HG02759 (cell line): ENCODE data around the gene DNAJC21.

Experiments
- ATAC-seq: cut with Tn5 transposase; IDR thresholded peaks from one replicate; pipeline ENCODE4 v1.9.1; 2021; ENCODE audit warnings: mild to moderate bottlenecking, moderate library complexity; ENCODE audit not compliant: unreplicated experiment

Gene DNAJC21

DNA sequence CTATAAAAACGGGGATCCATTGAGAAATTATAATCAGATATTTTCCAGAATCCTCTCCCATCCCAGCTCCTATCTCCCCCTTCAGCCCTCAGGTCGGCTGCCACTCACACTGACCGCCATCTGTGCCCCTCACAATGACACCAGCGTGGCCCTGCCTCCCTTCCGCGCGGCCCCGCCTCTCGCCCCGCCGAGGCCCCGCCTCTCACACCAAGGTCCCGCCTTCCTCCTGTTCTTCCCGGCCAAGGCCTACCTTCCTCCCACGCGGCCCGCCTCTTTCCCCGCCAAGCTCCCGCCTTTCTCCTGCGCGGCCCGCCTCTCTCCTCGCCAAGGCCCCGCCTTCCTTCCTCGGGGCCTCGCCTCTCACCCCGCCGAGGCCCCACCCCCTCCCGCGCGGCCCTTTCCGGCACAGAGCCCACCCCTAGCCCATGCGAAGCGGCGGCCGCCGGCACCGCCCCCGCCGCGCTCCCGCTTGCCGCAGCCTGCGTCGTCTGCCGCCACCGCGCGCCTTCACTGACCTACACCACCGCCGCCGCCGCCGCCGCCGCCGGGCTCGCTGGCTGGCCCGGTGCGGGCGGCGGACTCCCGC is at the start of gene DNAJC21:
TSS of gene DNAJC21 (plus strand) at position 426 of the 586 bp plus-strand sequence. CDS start 261 bp downstream, outside the sequence.
- peak; percentile 87 for ATAC-seq

DNA sequence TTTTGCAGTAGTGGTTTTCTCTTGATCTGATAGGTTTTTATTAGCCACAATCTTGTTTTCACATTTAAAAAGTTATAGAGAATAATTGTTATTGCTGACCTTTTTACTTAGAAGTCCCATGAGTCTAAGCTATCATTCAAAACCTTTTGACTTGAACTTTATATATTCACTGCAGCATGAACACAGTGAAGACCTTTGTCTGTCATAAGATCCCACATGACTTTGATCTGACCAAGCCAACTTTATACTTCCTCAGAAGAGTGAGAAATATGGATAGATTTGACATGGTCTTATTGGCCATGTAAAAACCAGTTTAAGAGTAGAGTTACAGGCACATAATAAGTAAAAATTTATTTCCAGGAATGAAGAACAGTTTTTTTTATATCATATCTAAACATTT is 48.1 kb upstream of the DNAJC21 start:
- no peak for ATAC-seq

DNA sequence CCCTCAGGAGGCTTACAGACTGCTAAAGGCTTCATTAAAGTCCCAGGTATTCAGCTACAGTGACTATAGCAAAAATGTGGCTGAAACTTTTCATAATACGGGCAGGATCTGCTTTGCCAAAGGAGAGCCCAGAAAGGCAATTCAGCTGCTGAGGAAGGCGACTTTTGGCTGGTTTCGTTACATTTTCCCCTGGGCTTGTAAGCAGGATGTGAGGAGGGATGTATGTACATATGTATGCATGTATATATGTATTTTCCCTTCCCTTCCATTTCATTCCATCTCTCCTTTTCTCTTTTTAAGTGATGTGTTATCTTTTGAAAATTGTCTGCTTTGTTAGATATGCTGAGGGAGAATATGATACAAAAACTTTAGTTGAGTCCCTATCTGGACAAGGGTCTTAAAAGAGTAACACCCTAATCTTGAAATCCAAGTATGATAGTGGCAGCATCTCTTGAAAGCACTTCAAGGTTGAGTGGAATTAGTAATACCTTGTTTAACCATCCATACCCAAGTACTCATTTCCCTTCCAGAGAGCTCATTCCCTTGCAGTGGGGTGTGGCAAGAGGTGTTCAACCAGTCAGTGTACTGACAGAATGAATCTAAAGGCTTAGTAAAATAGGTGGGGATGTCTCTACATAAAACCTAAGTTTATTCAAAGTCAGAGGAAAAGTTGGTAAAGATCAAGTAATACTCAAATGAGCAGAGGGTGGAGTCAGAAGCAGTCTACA is 42.8 kb upstream of the DNAJC21 start:
- ATAC-seq: no peak

DNA sequence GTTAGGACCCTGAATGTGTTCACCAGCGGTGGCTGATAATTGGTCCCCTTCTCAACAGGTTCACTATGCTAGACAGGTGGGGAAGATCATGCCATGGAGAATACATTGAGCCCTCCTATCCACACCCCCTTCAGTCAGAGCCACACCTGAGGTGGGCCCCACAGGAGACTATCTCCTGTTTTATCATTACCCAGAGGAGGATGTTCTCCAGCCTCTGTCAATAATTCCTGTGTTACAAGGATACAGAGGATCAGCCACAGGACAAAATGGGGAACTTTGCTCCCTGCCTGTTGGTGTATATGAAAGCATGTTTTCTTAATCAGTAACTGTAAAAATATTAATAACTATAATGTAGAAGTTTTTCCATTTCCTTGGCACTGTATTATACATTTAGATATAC is 40.0 kb upstream of the DNAJC21 start:
- no peak for ATAC-seq

DNA sequence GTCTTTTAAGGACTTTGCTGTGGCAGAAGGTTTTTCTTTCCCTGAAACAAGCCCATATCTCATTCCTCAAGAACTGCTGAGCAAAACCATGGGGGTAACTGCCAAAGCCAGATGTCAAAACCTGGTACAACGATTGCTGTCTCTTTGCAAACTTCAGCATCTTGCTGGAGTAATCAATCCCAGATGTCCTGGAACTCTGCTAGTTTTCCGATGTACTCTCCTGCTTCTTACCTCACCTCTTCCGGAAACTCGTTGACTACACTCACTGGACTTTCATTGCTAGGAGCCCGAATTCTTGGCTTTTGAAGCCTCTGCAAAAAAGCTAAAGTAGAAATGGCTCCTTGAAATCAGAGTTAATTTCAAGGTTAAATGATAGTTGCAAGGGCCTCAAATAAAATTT is 37.4 kb upstream of the DNAJC21 start:
- ATAC-seq: no peak

DNA sequence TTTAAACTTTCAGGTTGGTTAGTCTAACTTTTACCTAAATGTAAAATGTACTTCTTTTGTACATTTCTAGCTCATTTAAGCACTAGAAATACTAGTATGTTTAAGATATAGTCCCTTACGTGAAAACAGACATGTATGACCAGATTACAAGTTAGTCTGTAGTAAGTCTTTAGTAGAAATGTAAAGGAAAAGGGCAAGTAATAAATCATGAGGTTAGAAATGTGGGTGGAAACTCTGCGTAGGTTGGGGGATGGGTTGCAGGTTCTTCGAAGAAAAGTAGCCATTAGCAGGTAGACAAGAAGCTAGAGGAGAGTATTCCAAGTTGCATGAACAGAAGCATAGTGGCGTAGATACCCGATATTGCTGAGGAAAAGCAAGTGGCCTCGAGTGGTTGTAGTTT is 36.9 kb upstream of the DNAJC21 start:
- no peak for ATAC-seq

DNA sequence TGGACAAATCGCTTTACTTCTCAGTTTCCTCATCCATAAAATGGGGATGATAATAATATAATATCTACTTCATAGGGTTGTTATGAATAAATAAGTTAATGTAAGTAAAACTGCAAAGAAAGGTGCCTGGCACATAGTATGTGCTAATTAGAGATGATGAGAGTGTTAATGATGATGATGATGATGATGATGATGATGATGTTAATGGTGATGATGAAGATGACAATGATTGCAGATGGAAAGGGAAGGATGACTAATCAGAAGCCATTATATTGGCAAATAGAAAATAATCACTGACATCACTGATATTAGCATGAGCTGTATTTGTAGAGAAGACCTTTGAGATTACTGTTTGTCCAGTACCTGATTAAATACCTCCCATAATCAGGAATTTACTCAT is 34.6 kb upstream of the DNAJC21 start:
- no peak for ATAC-seq

DNA sequence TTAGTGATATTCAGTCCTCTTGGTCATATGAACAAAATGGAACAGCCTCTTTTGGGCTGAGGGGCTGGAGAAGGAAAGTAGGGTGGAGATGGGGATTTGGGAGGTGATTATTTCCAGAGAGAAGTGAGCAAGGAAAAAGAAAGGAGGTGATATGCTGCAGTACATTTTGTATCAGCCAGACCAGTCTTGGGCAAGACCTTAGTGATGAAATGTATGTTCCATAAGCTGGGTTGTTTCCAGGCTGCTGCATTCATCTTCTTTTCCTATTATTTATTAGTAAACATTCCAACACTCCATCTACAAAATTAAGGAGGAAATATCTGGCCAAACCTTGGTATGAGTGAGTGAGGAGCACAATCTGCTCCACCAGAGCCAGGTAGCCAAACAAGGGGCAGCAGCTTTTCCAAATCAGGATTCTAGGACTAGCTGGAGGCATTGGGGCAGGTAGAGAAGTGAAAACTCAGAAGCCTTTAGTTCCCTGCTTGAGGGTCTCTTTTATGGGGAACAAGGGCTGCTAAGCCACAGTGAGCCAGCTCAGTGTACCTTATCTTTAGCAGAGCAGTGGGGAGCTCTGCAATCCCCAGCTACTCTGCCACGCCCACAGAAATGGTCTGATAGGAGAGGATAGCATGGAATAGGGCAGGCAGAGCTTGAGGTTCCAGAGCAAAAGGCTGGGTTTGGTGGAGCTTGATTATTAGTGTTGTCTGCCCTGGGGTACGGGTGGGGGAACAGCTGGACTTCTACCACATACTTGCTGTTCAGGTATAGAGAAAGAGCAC is 33.5 kb upstream of the DNAJC21 start:
- ATAC-seq: no peak

DNA sequence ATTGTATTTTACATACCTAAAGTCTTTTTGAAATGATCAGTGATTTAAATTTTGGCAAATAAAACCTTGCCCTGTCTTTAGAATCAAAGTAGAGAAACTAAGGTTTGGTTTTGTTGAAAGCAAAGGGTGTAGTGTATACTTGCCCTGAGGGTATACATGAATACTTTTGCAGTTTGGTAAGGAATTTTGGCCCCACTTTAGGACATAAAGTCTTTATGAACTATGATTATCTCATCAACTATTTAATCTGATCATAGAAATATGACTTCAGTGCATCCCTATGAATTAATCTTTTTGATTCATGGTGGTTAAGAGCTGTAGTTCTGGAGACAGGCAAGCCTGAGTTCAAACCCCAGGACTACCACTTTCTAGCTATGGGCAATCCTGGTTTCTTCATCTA is 31.7 kb upstream of the DNAJC21 start:
- no peak for ATAC-seq

DNA sequence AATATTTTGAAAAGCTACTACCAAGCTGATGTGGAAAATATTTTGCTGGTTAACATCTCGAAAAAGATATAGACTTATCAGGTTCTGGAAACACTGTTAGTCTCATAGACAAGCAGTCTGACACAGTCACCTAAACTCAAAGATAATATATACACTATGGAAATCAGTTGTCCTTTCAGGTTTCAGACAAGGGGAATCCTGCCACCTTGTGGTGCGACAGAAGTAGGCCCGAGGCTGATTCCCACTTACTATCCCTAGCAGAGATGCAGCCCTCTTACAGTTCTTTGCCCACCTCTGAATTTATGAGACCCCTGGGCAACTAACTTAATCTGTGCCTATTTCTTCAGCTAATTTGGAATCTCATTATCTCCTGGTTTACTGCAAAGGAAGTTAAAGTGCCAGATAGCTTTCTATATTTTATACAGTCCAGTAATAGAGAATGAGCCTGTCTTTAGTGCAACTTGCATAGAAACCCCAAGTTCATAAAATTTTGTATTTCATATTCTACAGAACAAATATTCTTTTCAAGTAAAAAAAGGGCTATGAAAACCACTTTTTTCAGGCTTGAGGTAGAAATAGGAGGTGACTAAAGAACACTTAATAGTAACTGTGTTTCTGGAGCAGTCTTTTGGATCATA is 31.0 kb upstream of the DNAJC21 start:
- peak; percentile 95 for ATAC-seq

DNA sequence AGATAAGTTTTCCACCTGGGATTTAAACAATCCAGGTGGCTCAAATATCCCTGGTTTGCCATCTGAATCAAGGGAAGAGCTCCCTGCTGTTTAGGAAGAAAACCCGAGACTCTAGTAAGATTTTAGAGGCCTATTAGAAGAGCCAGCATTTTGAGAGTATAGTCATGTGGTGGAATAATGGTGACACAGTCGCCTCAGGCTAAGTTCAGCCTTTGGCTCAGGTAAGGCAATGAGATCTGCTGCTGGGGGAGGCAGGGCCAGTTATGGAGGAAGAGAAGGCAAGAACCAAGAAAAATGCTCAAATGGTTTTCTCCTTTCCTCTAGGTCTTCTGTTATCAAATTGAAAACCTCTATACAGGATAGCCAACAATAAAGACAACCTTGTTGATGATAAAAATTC is 30.3 kb upstream of the DNAJC21 start:
- ATAC-seq: no peak

DNA sequence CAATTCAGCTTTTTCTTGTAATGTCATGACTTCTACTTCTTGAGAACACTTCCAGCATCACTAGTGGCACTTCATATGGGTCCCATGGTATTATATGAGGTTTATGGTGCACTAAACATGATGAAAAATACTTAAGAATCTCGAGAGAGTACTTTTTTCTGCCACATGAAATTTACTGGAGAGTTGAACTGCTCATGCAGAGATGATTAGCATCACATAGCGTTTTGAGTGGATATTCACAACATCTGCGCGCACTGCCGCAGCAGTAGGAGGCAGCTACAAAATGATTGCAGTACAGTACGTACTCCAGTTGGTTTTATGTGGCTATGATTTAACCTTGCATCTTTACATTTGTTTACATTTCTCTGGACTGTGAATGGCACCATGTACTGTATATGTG is 28.7 kb upstream of the DNAJC21 start:
- ATAC-seq: no peak

DNA sequence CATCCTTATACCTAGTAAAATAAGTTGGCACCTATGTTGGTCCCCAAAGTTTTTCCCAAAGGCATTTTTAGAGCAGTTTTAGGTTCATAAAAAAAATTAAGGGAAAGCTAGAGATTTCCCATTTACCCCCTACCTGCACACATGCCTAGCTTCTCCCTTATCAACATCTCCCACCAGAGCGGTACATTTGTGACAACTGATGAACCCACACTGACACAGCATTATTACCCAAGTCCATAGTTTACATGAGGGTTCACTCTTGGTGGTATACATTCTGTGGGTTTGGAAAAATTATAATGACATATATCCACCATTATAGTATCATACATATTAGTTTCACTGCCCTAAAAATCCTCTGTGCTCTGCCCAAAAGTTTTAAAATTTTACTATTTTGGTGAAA is 26.1 kb upstream of the DNAJC21 start:
- no peak for ATAC-seq

DNA sequence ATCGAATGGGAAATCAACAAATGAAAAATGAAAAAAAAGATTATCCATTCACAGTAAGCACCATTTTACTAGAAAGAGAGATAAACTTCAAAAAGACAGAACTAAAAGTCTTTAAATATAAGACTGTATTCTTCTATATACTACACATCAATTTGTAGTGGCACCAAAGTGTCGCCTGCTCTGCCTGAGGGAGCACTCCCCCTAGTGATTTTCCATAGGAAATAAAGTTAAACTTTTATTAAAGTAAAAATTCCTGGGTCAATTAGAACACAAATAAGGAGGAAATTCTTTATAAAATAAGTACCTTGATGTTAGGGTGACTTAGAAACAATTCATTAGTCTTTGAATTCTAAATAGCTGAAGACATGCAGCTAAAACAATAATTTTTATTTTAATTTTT is 23.8 kb upstream of the DNAJC21 start:
- ATAC-seq: no peak

DNA sequence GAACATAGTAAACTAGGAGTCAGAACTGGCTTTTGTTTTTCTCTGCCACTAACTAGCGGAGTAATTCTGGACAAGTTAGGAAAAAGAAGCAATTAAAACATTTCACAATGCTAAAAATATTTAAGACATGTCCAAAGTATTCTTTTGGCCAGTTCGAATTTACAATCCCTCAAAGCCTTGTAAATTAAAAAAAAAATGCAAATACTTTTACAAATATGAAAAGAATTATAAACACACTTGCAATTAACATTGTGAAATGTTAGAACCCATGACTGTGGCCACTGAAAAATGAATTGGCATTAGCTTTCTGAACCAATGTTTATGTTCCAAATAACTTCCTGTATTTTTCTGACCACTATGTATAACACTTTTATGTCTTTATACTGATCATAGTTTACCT is 16.3 kb upstream of the DNAJC21 start:
- ATAC-seq: no peak

DNA sequence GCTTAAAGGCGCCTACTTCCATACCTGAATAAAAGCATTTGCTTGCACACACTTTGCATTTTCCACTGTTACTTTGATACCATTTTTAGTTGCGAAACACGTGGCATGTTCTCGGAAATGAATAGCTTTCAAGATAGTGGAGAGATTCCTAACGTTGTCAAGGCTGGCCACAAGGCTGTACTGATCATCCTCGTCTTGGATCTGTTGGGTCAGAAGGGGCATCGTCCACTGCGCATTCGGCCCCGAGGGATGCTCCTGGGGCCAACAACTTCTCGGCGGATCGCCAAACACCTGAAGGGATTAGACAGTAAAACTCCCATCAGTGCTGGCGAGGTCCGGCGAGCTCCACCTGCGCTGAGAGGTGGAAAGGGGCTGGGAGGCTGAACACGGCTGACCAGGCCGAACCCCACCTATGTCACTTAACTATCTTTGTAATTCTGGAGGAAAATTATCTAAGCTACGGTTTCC is 14.7 kb upstream of the DNAJC21 start:
- ATAC-seq: peak; percentile 18

DNA sequence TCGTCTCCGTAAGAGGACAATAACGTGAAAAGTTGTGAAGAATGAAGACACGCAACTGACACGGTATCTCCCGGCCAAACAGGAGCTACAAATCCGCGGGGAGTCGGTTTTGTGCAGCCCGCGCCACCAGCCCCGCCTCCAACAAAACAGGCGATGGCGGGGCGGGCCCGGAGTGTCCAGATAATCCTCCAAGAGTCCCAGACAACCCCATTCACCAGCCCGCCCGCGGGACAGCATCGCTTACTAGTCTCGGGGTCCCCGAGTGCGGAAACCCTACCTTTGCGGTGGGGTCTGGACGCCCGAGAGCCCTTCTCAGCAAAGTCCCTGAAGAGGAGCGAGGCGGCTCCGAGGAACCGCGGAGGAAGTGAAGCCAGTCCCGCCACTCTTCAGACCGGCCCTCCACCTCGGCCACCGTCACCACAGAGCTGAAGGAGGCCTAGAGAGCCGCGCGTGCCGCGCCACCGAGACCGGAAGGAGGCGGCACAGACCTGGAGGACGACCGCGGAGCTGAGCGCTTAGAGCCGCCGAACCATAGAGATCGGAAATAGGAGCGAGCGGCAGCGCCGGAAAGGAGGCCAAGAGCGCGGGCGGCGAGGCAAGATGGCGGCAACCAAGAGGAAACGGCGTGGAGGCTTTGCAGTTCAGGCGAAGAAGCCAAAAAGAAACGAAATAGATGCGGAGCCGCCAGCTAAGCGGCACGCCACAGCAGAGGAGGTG is 14.1 kb upstream of the DNAJC21 start, which contains the start of the genes BRIX1 and RAD1:
TSS of gene BRIX1 (plus strand) at position 573 of the 717 bp plus-strand sequence. CDS start at position 601, 28 bp downstream.
TSS of gene RAD1 (minus strand) at position 366 of the 717 bp plus-strand sequence. CDS start 612 bp downstream, outside the sequence.
- ATAC-seq: peak; percentile 97

DNA sequence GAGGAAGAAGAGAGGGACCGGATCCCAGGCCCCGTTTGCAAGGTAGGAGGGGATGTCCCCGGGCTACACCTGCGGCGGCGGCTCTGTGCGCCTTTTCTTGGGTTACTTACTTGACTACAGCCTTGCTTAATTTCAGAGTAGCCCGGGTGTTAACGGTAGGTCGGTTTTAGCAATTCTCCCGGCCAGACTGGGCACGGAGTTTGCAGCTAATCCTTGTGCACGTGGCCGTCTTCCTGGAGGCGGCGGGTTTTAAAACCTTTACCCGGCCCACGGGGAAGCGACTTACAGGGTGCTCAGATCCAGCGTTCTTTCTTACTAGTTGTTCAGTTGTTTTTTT is 13.5 kb upstream of the DNAJC21 start:
- ATAC-seq: peak; percentile 13

DNA sequence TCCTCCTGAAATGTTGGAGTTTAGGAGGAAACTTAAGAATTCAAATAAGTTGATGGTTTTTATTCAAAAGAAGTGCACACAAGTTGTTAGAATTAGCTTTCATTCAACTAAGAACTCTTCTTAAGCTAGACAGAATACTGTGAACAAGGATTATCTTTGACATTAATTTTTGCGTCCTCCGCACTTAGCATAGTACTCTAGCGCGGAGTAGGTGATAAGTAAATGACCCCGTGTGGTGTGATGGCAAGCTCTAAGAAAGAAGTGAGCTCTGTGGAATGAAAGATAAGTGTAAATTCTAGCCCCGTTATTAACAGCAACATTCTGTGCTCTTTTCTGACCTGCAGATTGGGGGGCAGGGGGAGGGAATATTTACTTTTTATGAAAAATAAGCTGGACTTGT is 12.8 kb upstream of the DNAJC21 start:
- ATAC-seq: no peak

DNA sequence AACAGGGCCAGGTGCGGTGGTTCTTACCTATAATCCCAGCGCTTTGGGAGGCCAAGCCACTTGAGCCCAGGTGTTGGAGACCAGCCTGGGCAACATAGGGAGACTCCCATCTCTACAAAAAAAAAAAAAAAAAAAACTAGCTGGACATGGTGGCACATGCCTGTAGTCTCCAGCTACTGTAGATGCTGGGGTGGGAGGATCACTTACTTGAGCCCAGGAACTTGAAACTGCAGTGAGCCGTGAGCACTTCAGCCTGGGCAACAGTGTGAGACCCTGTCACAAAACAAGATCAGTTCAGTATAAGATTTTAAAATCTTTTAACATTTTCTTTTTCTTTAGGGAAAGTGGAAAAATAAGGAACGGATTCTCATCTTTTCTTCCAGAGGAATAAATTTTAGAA is 11.3 kb upstream of the DNAJC21 start:
- ATAC-seq: no peak

DNA sequence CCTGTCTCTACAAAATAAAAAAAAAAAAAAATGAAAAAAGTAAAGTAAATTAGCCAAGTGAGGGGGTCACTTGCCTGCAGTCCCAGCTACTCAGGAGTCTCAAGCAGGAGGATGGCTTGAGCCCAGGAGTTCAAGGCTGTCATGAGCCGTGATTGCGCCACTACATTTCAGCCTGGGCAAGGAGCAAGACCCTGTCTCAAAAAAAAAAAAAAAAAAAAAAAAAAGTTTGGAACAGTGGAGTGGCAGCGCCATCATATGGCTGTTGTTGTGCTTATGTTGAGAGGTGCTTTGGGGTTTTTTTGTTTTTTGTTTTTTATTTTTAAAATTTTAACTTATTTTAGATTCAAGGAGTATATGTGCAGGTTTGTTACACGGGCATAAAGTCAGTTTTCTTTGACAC is 10.3 kb upstream of the DNAJC21 start:
- no peak for ATAC-seq
